WTC11 (cell line): ENCODE data around the gene RAB1B. TPM values are rescaled to one million over a fixed set of nuclear protein-coding genes. Genes with fewer than 3 reads are reported as not detected.

Source experiments
- ATAC-seq: fragments of 200-7000 bp; cut with Tn5 transposase; 2 replicates; pipeline ENCODE4 v1.10.0; 2021; ENCODE audit warnings: mild to moderate bottlenecking, moderate library complexity
- CTCF ChIA-PET: fragments of 300-600 bp; sonication (Branson Sonifier 250); formaldehyde crosslinking; loops from one replicate; lab custom pipeline; 2021; ENCODE audit warnings: antibody characterized with exemption; lab: Charles Lee
- POLR2A ChIA-PET: fragments of 350-600 bp; sonication (Branson Sonifier 250); formaldehyde crosslinking; loops from one replicate; lab custom pipeline; 2021; ENCODE audit warnings: antibody characterized with exemption; lab: Charles Lee
- DNase-seq: peaks from one replicate; pipeline ENCODE4 v3.0.0; 2021; ENCODE audit warnings: low spot score
- H3K27ac Mint-ChIP-seq: 2 replicates; pipeline ENCODE4 v1.8.0; 2021; ENCODE audit warnings: mixed read lengths
- H3K27me3 Mint-ChIP-seq: 2 replicates; pipeline ENCODE4 v1.8.0; 2021; ENCODE audit warnings: low read depth, mild to moderate bottlenecking, moderate library complexity, mixed read lengths
- H3K36me3 Mint-ChIP-seq: 2 replicates; pipeline ENCODE4 v1.8.0; 2021; ENCODE audit warnings: mixed read lengths
- H3K4me1 Mint-ChIP-seq: 2 replicates; pipeline ENCODE4 v1.8.0; 2022; ENCODE audit warnings: mixed read lengths
- H3K4me3 Mint-ChIP-seq: 2 replicates; pipeline ENCODE4 v1.8.0; 2021; ENCODE audit warnings: mild to moderate bottlenecking, moderate library complexity, mixed read lengths
- H3K9me3 Mint-ChIP-seq: 2 replicates; pipeline ENCODE4 v1.8.0; 2021; ENCODE audit warnings: mixed read lengths
- CREB1 ChIP-seq: sonication (generic); formaldehyde crosslinking; IDR thresholded peaks from 2 replicates; pipeline ENCODE4 v1.8.0; 2023; ENCODE audit warnings: mild to moderate bottlenecking, missing genetic modification reagents
- EMX1 ChIP-seq: fragments of 250-450 bp; sonication (Bioruptor Pico); IDR thresholded peaks from 2 replicates; pipeline ENCODE4 v1.8.0; 2021; ENCODE audit warnings: mild to moderate bottlenecking
- FOXK1 ChIP-seq: sonication (generic); formaldehyde crosslinking; IDR thresholded peaks from 2 replicates; pipeline ENCODE4 v1.8.0; 2022; ENCODE audit warnings: mild to moderate bottlenecking, moderate library complexity, missing genetic modification reagents
- NFE2L1 ChIP-seq: sonication (generic); formaldehyde crosslinking; IDR thresholded peaks from 2 replicates; pipeline ENCODE4 v1.8.1; 2023; ENCODE audit warnings: missing genetic modification reagents
- NR3C1 ChIP-seq: sonication (generic); formaldehyde crosslinking; conservative IDR thresholded peaks from 2 replicates; pipeline ENCODE4 v1.8.1; 2023; ENCODE audit warnings: low read depth, mild to moderate bottlenecking, missing genetic modification reagents
- RELA ChIP-seq: sonication (generic); formaldehyde crosslinking; IDR thresholded peaks from 2 replicates; pipeline ENCODE4 v1.8.1; 2022; ENCODE audit warnings: missing genetic modification reagents, mild to moderate bottlenecking, borderline replicate concordance
- SOX15 ChIP-seq: fragments of 250-450 bp; sonication (Bioruptor Pico); IDR thresholded peaks from 2 replicates; pipeline ENCODE4 v1.9.0; 2021; ENCODE audit warnings: mild to moderate bottlenecking
- TEAD4 ChIP-seq: sonication (generic); formaldehyde crosslinking; IDR thresholded peaks from 2 replicates; pipeline ENCODE4 v1.8.0; 2022; ENCODE audit warnings: mild to moderate bottlenecking, missing genetic modification reagents
- TP53 ChIP-seq: sonication (generic); formaldehyde crosslinking; IDR thresholded peaks from 2 replicates; pipeline ENCODE4 v1.8.1; 2023; ENCODE audit warnings: mild to moderate bottlenecking, missing genetic modification reagents
- ZBTB21 ChIP-seq: sonication (generic); formaldehyde crosslinking; IDR thresholded peaks from 2 replicates; pipeline ENCODE4 v1.8.1; 2023; ENCODE audit warnings: mild to moderate bottlenecking, missing genetic modification reagents, borderline replicate concordance
- ZNF219 ChIP-seq: sonication (generic); formaldehyde crosslinking; IDR thresholded peaks from 2 replicates; pipeline ENCODE4 v1.8.0; 2023; ENCODE audit warnings: missing genetic modification reagents, mild to moderate bottlenecking, borderline replicate concordance
- ZNF396 ChIP-seq: fragments of 250-450 bp; sonication (Bioruptor Pico); IDR thresholded peaks from 2 replicates; pipeline ENCODE4 v1.8.0; 2021; ENCODE audit warnings: mild to moderate bottlenecking, moderate library complexity, borderline replicate concordance
- ZNF423 ChIP-seq: fragments of 250-450 bp; sonication (Bioruptor Pico); IDR thresholded peaks from 2 replicates; pipeline ENCODE4 v2.1.2; 2022; ENCODE audit warnings: mild to moderate bottlenecking, moderate library complexity
- ZNF671 ChIP-seq: fragments of 250-450 bp; sonication (Bioruptor Pico); IDR thresholded peaks from 2 replicates; pipeline ENCODE4 v1.8.0; 2021; ENCODE audit warnings: mild to moderate bottlenecking
- total RNA-seq: library from RNA; stranded (reverse); gene quantifications from 3 replicates; pipeline ENCODE4 v1.2.3, GENCODE V29; 2021
- TF ChIP-seq, protein P1 (sequence below): sonication (generic); formaldehyde crosslinking; IDR thresholded peaks from 2 replicates; pipeline ENCODE4 v1.8.1; 2022; ENCODE audit warnings: low read depth, missing genetic modification reagents, borderline replicate concordance
- TF ChIP-seq, protein P2 (sequence below): sonication (generic); formaldehyde crosslinking; IDR thresholded peaks from 2 replicates; pipeline ENCODE4 v1.8.1; 2022; ENCODE audit warnings: low read depth, mild to moderate bottlenecking, moderate library complexity, missing genetic modification reagents, borderline replicate concordance
- TF ChIP-seq, protein P3 (sequence below): sonication (generic); formaldehyde crosslinking; IDR thresholded peaks from 2 replicates; pipeline ENCODE4 v1.8.0; 2022; ENCODE audit warnings: mild to moderate bottlenecking, missing genetic modification reagents
- TF ChIP-seq, protein P4 (sequence below): sonication (generic); formaldehyde crosslinking; IDR thresholded peaks from 2 replicates; pipeline ENCODE4 v1.8.1; 2022; ENCODE audit warnings: missing genetic modification reagents, borderline replicate concordance
- TF ChIP-seq, protein P5 (sequence below): fragments of 250-450 bp; sonication (Bioruptor Pico); IDR thresholded peaks from 2 replicates; pipeline ENCODE4 v2.1.2; 2022; ENCODE audit warnings: mild to moderate bottlenecking, moderate library complexity
- TF ChIP-seq, protein P6 (sequence below): sonication (generic); formaldehyde crosslinking; IDR thresholded peaks from 2 replicates; pipeline ENCODE4 v1.8.1; 2023; ENCODE audit warnings: mild to moderate bottlenecking, missing genetic modification reagents, moderate library complexity
- TF ChIP-seq, protein P7 (sequence below): sonication (generic); formaldehyde crosslinking; IDR thresholded peaks from 2 replicates; pipeline ENCODE4 v1.8.0; 2023; ENCODE audit warnings: mild to moderate bottlenecking, missing genetic modification reagents
- TF ChIP-seq, protein P8 (sequence below): sonication (generic); formaldehyde crosslinking; IDR thresholded peaks from 2 replicates; pipeline ENCODE4 v1.8.1; 2023; ENCODE audit warnings: mild to moderate bottlenecking, moderate library complexity, missing genetic modification reagents
- TF ChIP-seq, protein P9 (sequence below): fragments of 250-450 bp; sonication (Bioruptor Pico); IDR thresholded peaks from 2 replicates; pipeline ENCODE4 v1.8.0; 2021; ENCODE audit warnings: mild to moderate bottlenecking

RAB1B gene
- total RNA-seq, 1 experiment from 2014 or later, result 125 TPM

DNA sequence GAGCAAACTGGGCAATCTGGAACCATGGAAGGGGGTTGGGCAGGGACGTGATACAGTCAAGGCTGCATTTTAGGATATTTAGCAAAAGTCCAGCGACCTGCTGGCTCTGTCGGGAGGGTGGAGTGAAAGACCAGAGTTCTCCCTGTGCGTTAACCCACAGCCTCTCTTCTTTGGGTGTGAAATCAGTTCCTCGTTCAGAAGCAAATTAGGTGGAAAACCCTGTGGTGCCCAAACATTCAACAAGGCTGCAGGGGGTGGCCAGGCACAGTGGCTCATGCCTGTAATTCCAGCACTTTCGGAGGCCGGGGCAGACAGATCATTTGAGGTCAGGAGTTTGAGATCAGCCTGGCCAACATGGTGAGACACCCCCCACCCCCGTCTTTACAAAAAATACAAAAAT is 29.2 kb downstream of the RAB1B start (continued):
- TF ChIP-seq, protein P1, sequence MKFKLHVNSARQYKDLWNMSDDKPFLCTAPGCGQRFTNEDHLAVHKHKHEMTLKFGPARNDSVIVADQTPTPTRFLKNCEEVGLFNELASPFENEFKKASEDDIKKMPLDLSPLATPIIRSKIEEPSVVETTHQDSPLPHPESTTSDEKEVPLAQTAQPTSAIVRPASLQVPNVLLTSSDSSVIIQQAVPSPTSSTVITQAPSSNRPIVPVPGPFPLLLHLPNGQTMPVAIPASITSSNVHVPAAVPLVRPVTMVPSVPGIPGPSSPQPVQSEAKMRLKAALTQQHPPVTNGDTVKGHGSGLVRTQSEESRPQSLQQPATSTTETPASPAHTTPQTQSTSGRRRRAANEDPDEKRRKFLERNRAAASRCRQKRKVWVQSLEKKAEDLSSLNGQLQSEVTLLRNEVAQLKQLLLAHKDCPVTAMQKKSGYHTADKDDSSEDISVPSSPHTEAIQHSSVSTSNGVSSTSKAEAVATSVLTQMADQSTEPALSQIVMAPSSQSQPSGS, result no peak
- TF ChIP-seq CREB1, result no peak
- TF ChIP-seq, protein P2, sequence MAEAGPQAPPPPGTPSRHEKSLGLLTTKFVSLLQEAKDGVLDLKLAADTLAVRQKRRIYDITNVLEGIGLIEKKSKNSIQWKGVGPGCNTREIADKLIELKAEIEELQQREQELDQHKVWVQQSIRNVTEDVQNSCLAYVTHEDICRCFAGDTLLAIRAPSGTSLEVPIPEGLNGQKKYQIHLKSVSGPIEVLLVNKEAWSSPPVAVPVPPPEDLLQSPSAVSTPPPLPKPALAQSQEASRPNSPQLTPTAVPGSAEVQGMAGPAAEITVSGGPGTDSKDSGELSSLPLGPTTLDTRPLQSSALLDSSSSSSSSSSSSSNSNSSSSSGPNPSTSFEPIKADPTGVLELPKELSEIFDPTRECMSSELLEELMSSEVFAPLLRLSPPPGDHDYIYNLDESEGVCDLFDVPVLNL (CRISPR knock-in tag), result no peak
- TF ChIP-seq, protein P3, sequence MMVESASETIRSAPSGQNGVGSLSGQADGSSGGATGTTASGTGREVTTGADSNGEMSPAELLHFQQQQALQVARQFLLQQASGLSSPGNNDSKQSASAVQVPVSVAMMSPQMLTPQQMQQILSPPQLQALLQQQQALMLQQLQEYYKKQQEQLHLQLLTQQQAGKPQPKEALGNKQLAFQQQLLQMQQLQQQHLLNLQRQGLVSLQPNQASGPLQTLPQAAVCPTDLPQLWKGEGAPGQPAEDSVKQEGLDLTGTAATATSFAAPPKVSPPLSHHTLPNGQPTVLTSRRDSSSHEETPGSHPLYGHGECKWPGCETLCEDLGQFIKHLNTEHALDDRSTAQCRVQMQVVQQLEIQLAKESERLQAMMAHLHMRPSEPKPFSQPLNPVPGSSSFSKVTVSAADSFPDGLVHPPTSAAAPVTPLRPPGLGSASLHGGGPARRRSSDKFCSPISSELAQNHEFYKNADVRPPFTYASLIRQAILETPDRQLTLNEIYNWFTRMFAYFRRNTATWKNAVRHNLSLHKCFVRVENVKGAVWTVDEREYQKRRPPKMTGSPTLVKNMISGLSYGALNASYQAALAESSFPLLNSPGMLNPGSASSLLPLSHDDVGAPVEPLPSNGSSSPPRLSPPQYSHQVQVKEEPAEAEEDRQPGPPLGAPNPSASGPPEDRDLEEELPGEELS (CRISPR knock-in tag), result no peak
- TF ChIP-seq NR3C1 (CRISPR knock-in tag), result no peak
- TF ChIP-seq, protein P4, sequence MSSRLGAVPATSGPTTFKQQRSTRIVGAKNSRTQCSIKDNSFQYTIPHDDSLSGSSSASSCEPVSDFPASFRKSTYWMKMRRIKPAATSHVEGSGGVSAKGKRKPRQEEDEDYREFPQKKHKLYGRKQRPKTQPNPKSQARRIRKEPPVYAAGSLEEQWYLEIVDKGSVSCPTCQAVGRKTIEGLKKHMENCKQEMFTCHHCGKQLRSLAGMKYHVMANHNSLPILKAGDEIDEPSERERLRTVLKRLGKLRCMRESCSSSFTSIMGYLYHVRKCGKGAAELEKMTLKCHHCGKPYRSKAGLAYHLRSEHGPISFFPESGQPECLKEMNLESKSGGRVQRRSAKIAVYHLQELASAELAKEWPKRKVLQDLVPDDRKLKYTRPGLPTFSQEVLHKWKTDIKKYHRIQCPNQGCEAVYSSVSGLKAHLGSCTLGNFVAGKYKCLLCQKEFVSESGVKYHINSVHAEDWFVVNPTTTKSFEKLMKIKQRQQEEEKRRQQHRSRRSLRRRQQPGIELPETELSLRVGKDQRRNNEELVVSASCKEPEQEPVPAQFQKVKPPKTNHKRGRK (CRISPR knock-in tag), result no peak

DNA sequence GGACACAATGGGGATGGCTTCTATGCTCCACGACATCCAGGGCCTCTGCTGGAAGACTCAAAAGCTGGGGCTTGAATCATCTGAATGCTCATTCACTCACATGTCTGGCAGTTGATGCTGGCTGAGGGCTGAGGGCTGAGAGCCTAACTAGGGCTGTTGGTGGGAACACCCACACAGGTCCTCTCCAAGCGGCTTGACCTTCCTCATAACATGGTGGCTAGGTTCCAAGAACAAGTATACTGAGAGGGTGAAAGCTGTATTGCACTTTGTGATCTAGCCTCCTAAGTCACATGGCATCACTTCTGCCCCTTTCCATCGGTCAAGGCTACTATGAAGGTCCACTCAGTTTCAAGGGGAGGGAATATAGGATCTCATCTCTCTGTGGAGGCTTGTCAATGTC is 30.7 kb downstream of the RAB1B start:
- no peaks in the 10 kb centered on the region for H3K9me3 Mint-ChIP-seq
- H3K4me3 Mint-ChIP-seq, result no peak overlapping the region
- POLR2A ChIA-PET, result no interaction called here
- no peak overlapping the region for H3K27ac Mint-ChIP-seq
- H3K36me3 Mint-ChIP-seq, result no peaks in the 10 kb centered on the region
- no peak for DNase-seq
- ATAC-seq, result no peak
- CTCF ChIA-PET, result interaction anchor here (1.1 to 7.3 kb wide), 3 partner anchors 13 to 71 kb away, joined by 3 to 79 read pairs (median 5); no protein-coding TSS in a partner anchor
- peaks cover 2% of the 10 kb centered on the region; the same call in 1 of the 2 replicates for H3K27me3 Mint-ChIP-seq
- H3K4me1 Mint-ChIP-seq, result peaks cover 5% of the 10 kb centered on the region
- TF ChIP-seq SOX15 (CRISPR knock-in tag) (no peak), NFE2L1 (CRISPR knock-in tag) (no peak), ZNF423 (CRISPR knock-in tag) (no peak), ZNF219 (no peak), EMX1 (CRISPR knock-in tag) (no peak), FOXK1 (no peak), ZNF396 (CRISPR knock-in tag) (no peak), ZNF671 (CRISPR knock-in tag) (no peak), TP53 (CRISPR knock-in tag) (no peak), RELA (no peak), TEAD4 (no peak), ZBTB21 (CRISPR knock-in tag) (no peak)
- TF ChIP-seq, protein P5, sequence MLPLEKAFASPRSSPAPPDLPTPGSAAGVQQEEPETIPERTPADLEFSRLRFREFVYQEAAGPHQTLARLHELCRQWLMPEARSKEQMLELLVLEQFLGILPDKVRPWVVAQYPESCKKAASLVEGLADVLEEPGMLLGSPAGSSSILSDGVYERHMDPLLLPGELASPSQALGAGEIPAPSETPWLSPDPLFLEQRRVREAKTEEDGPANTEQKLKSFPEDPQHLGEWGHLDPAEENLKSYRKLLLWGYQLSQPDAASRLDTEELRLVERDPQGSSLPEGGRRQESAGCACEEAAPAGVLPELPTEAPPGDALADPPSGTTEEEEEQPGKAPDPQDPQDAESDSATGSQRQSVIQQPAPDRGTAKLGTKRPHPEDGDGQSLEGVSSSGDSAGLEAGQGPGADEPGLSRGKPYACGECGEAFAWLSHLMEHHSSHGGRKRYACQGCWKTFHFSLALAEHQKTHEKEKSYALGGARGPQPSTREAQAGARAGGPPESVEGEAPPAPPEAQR (CRISPR knock-in tag), result no peak
- TF ChIP-seq, protein P6, sequence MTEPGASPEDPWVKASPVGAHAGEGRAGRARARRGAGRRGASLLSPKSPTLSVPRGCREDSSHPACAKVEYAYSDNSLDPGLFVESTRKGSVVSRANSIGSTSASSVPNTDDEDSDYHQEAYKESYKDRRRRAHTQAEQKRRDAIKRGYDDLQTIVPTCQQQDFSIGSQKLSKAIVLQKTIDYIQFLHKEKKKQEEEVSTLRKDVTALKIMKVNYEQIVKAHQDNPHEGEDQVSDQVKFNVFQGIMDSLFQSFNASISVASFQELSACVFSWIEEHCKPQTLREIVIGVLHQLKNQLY, result no peak
- TF ChIP-seq, protein P7, sequence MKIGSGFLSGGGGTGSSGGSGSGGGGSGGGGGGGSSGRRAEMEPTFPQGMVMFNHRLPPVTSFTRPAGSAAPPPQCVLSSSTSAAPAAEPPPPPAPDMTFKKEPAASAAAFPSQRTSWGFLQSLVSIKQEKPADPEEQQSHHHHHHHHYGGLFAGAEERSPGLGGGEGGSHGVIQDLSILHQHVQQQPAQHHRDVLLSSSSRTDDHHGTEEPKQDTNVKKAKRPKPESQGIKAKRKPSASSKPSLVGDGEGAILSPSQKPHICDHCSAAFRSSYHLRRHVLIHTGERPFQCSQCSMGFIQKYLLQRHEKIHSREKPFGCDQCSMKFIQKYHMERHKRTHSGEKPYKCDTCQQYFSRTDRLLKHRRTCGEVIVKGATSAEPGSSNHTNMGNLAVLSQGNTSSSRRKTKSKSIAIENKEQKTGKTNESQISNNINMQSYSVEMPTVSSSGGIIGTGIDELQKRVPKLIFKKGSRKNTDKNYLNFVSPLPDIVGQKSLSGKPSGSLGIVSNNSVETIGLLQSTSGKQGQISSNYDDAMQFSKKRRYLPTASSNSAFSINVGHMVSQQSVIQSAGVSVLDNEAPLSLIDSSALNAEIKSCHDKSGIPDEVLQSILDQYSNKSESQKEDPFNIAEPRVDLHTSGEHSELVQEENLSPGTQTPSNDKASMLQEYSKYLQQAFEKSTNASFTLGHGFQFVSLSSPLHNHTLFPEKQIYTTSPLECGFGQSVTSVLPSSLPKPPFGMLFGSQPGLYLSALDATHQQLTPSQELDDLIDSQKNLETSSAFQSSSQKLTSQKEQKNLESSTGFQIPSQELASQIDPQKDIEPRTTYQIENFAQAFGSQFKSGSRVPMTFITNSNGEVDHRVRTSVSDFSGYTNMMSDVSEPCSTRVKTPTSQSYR, result no peak
- TF ChIP-seq, protein P8, sequence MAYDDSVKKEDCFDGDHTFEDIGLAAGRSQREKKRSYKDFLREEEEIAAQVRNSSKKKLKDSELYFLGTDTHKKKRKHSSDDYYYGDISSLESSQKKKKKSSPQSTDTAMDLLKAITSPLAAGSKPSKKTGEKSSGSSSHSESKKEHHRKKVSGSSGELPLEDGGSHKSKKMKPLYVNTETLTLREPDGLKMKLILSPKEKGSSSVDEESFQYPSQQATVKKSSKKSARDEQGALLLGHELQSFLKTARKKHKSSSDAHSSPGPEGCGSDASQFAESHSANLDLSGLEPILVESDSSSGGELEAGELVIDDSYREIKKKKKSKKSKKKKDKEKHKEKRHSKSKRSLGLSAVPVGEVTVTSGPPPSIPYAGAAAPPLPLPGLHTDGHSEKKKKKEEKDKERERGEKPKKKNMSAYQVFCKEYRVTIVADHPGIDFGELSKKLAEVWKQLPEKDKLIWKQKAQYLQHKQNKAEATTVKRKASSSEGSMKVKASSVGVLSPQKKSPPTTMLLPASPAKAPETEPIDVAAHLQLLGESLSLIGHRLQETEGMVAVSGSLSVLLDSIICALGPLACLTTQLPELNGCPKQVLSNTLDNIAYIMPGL (CRISPR knock-in tag), result no peak
- TF ChIP-seq, protein P9, sequence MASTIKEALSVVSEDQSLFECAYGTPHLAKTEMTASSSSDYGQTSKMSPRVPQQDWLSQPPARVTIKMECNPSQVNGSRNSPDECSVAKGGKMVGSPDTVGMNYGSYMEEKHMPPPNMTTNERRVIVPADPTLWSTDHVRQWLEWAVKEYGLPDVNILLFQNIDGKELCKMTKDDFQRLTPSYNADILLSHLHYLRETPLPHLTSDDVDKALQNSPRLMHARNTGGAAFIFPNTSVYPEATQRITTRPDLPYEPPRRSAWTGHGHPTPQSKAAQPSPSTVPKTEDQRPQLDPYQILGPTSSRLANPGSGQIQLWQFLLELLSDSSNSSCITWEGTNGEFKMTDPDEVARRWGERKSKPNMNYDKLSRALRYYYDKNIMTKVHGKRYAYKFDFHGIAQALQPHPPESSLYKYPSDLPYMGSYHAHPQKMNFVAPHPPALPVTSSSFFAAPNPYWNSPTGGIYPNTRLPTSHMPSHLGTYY (CRISPR knock-in tag), result no peak
